ENCODE results near the gene THSD4. TPM values are rescaled to one million over a fixed set of nuclear protein-coding genes. Genes with fewer than 3 reads are reported as not detected.
A peak's percentile ranks its signal among the peaks of the same experiment; 100 is the strongest.

Gene THSD4
- polyA plus RNA-seq, 1 donor (not counting 4 experiments of a cell fraction or from before 2014, with no cell fraction given): 24.5 TPM

GRCh38 chr15:71275566-71276335 is 160.5 kb downstream of the THSD4 start:
- Histone ChIP-seq H3K9me1 (ENCODE audit: control insufficient read depth, extremely low read depth, insufficient read depth, low read length) (no peaks in the 10 kb centered on the region), H3K79me2 (ENCODE audit: control insufficient read depth, insufficient read depth, low read length) (peaks cover 4% of the 10 kb centered on the region), H3K4me1 (ENCODE audit: control insufficient read depth, extremely low read depth, insufficient read depth, low read length) (peaks cover 60% of the 10 kb centered on the region), H3K27me3 (ENCODE audit: control insufficient read depth, extremely low read depth, insufficient read depth, low read length) (no peaks in the 10 kb centered on the region), H3K27ac (ENCODE audit: control insufficient read depth, insufficient read depth, low read length) (peak overlapping the region; percentile 73), H3K4me3 (ENCODE audit: control insufficient read depth in 2 of 3, extremely low read depth in 1 of 3, insufficient read depth in 2 of 3, low read depth in 1 of 3, low read length in 3 of 3) (no peak overlapping the region), H3K9me3 (ENCODE audit: control insufficient read depth, low read depth, low read length) (no peaks in the 10 kb centered on the region), H2AFZ (ENCODE audit: control insufficient read depth, low read length) (no peak overlapping the region), H3K9ac (ENCODE audit: control insufficient read depth, extremely low read depth, insufficient read depth, low read length) (peak overlapping the region; percentile 17), H4K20me1 (ENCODE audit: control insufficient read depth, extremely low read depth, insufficient read depth, low read length) (no peaks in the 10 kb centered on the region), H3K36me3 (ENCODE audit: control insufficient read depth in 2 of 2, extremely low read depth in 1 of 2, insufficient read depth in 2 of 2, low read length in 2 of 2) (peaks cover 0 to 11% of the 10 kb centered on the region in 2 experiments), H3K4me2 (ENCODE audit: control insufficient read depth, extremely low read depth, insufficient read depth, low read depth, low read length) (peak overlapping the region; percentile 17)
- DNase-seq (ENCODE audit: low read depth, low spot score): no peak
- TF ChIP-seq EZH2 (IDR thresholded peaks at IDR 0.05; ENCODE audit: low read length): no peak
- no peak for TF ChIP-seq CTCF (optimal IDR thresholded peaks at IDR 0.05 in 1 of 3, IDR thresholded peaks at IDR 0.05 in 1 of 3, conservative IDR thresholded peaks at IDR 0.05 in 1 of 3; ENCODE audit: extremely low read depth in 1 of 3, insufficient read depth in 2 of 3, low read length in 3 of 3)
- no peak for FAIRE-seq
- dilution Hi-C loops (cut with MboI; ENCODE audit: extremely low pct_ligation_motif_present, low sequenced_read_pairs): no loop called here

GRCh38 chr15:71276336-71276665 is 161.0 kb downstream of the THSD4 start:
- peak overlapping the region; percentile 73 for H3K27ac ChIP-seq (ENCODE audit: control insufficient read depth, insufficient read depth, low read length)

More at GRCh38 chr15:71276336-71276665, 161.0 kb downstream of the THSD4 start:
- Histone ChIP-seq H2AFZ (ENCODE audit: control insufficient read depth, low read length) (no peak overlapping the region), H3K4me2 (ENCODE audit: control insufficient read depth, extremely low read depth, insufficient read depth, low read depth, low read length) (peak overlapping the region; percentile 11), H3K4me1 (ENCODE audit: control insufficient read depth, extremely low read depth, insufficient read depth, low read length) (peaks cover 60% of the 10 kb centered on the region), H3K9me3 (ENCODE audit: control insufficient read depth, low read depth, low read length) (no peaks in the 10 kb centered on the region), H3K79me2 (ENCODE audit: control insufficient read depth, insufficient read depth, low read length) (peaks cover 6% of the 10 kb centered on the region), H4K20me1 (ENCODE audit: control insufficient read depth, extremely low read depth, insufficient read depth, low read length) (no peaks in the 10 kb centered on the region), H3K9ac (ENCODE audit: control insufficient read depth, extremely low read depth, insufficient read depth, low read length) (peak overlapping the region; percentile 17), H3K4me3 (ENCODE audit: control insufficient read depth in 2 of 3, extremely low read depth in 1 of 3, insufficient read depth in 2 of 3, low read depth in 1 of 3, low read length in 3 of 3) (no peak overlapping the region), H3K27me3 (ENCODE audit: control insufficient read depth, extremely low read depth, insufficient read depth, low read length) (no peaks in the 10 kb centered on the region), H3K9me1 (ENCODE audit: control insufficient read depth, extremely low read depth, insufficient read depth, low read length) (no peaks in the 10 kb centered on the region), H3K36me3 (ENCODE audit: control insufficient read depth in 2 of 2, extremely low read depth in 1 of 2, insufficient read depth in 2 of 2, low read length in 2 of 2) (peaks cover 0 to 16% of the 10 kb centered on the region in 2 experiments)
- dilution Hi-C loops (cut with MboI; ENCODE audit: extremely low pct_ligation_motif_present, low sequenced_read_pairs): no loop called here
- TF ChIP-seq CTCF (optimal IDR thresholded peaks at IDR 0.05 in 1 of 3, IDR thresholded peaks at IDR 0.05 in 1 of 3, conservative IDR thresholded peaks at IDR 0.05 in 1 of 3; ENCODE audit: extremely low read depth in 1 of 3, insufficient read depth in 2 of 3, low read length in 3 of 3): no peak
- TF ChIP-seq EZH2 (IDR thresholded peaks at IDR 0.05; ENCODE audit: low read length): no peak
- DNase-seq (ENCODE audit: low read depth, low spot score) (no peak), FAIRE-seq (peak; percentile 89)
